Suprapubic skin (tissue), 4 donors: ENCODE results near the gene EYS. TPM values are rescaled to one million over a fixed set of nuclear protein-coding genes. Genes with fewer than 3 reads are reported as not detected.
"Not testable (repeated sequence)": the region's sequence is repeated elsewhere in the genome, so short reads cannot be mapped to it uniquely, and the experiment has no call there.

Experiments used
- DNase-seq, 2 donors: peaks; one replicate each; pipeline ENCODE4 v3.0.0-alpha.2; 2019; ENCODE audit warnings: low spot score in 2 of 2
- H3K27ac ChIP-seq: fragments of 200-600 bp; sonication (generic); one replicate; pipeline ENCODE4 v1.5.1; 2019
- H3K27me3 ChIP-seq: fragments of 200-600 bp; sonication (generic); one replicate; pipeline ENCODE4 v1.5.1; 2019
- H3K36me3 ChIP-seq: fragments of 200-600 bp; sonication (generic); one replicate; pipeline ENCODE4 v1.5.1; 2019
- H3K4me1 ChIP-seq: fragments of 200-600 bp; sonication (generic); one replicate; pipeline ENCODE4 v1.5.1; 2019
- H3K4me3 ChIP-seq: fragments of 200-600 bp; sonication (generic); one replicate; pipeline ENCODE4 v1.5.1; 2019; ENCODE audit warnings: mild to moderate bottlenecking
- H3K9me3 ChIP-seq: fragments of 200-600 bp; sonication (generic); one replicate; pipeline ENCODE4 v1.5.1; 2019
- CTCF ChIP-seq, 2 donors: fragments of 200-600 bp in 1 of 2; fragments of 450-650 bp in 1 of 2; sonication (generic) in 1 of 2; IDR thresholded peaks; one replicate each; pipeline ENCODE4 v1.5.1; 2016 to 2019; ENCODE audit warnings: antibody characterized with exemption in 2 of 2, mild to moderate bottlenecking in 1 of 2, moderate library complexity in 1 of 2
- EP300 ChIP-seq: sonication (generic); formaldehyde crosslinking; IDR thresholded peaks from one replicate; pipeline ENCODE4 v1.6.1; 2017; ENCODE audit warnings: antibody characterized with exemption
- POLR2A ChIP-seq, 2 donors: fragments of 450-650 bp; IDR thresholded peaks; one replicate each; pipeline ENCODE4 v1.6.1; 2017; ENCODE audit warnings: antibody characterized with exemption in 2 of 2, mild to moderate bottlenecking in 2 of 2, moderate library complexity in 2 of 2
- POLR2AphosphoS5 ChIP-seq, 3 donors: sonication (generic); formaldehyde crosslinking; IDR thresholded peaks; one replicate each; pipeline ENCODE4 v1.6.1; 2017; ENCODE audit warnings: antibody characterized with exemption in 3 of 3
- WGBS: methylation state at CpG from one replicate; pipeline ENCODE4 v1.1.5; 2018; 5-methylcytosine and 5-hydroxymethylcytosine counted together
- total RNA-seq, 4 donors: library from RNA; depleted of rRNA; stranded (reverse); fragments of >200 nt; gene quantifications; one replicate each; pipeline ENCODE4 v1.1.0, GENCODE V29; 2016

EYS gene
- total RNA-seq, 4 donors from 2014 or later, result not detected

GRCh38 chr6:64034291-64034690, 1672.7 kb downstream of the EYS start:
- H3K4me1 ChIP-seq, result no peaks in the 10 kb centered on the region
- no peak overlapping the region for H3K27ac ChIP-seq
- no peaks in the 10 kb centered on the region for H3K27me3 ChIP-seq
- no peak overlapping the region for H3K4me3 ChIP-seq
- H3K36me3 ChIP-seq, result no peaks in the 10 kb centered on the region
- TF ChIP-seq EP300, result no peak
- TF ChIP-seq CTCF (IDR thresholded peaks at IDR 0.05), result no peak
- no peak for TF ChIP-seq POLR2A (IDR thresholded peaks at IDR 0.05)
- no peak for TF ChIP-seq POLR2AphosphoS5 (IDR thresholded peaks at IDR 0.05)
- WGBS, result 79% methylated on average over 4 of the region's 4 CpGs
- peaks cover 7% of the 10 kb centered on the region for H3K9me3 ChIP-seq
- no peak for DNase-seq

- H3K27ac ChIP-seq, H3K9me3 ChIP-seq, H3K4me1 ChIP-seq, H3K27me3 ChIP-seq, H3K4me3 ChIP-seq, H3K36me3 ChIP-seq, DNase-seq: not testable (repeated sequence)
- 98% methylated on average over 9 of the region's 21 CpGs for WGBS
Measured at GRCh38 chr6:64030950-64031618, 1675.9 kb downstream of the EYS start.

GRCh38 chr6:64023693-64024092, 1683.3 kb downstream of the EYS start:
- Histone ChIP-seq H3K27me3 (no peaks in the 10 kb centered on the region), H3K4me3 (no peak overlapping the region), H3K27ac (no peak overlapping the region), H3K36me3 (no peaks in the 10 kb centered on the region), H3K4me1 (no peaks in the 10 kb centered on the region), H3K9me3 (no peaks in the 10 kb centered on the region)
- TF ChIP-seq POLR2A (IDR thresholded peaks at IDR 0.05) (no peak), EP300 (no peak), CTCF (IDR thresholded peaks at IDR 0.05) (no peak), POLR2AphosphoS5 (IDR thresholded peaks at IDR 0.05) (no peak)
- WGBS, result 90% methylated on average over 14 of the region's 24 CpGs
- DNase-seq, result no peak

- Histone ChIP-seq H3K27ac (no peak overlapping the region), H3K27me3 (no peaks in the 10 kb centered on the region), H3K4me1 (no peaks in the 10 kb centered on the region), H3K9me3 (no peaks in the 10 kb centered on the region), H3K4me3 (no peak overlapping the region), H3K36me3 (no peaks in the 10 kb centered on the region)
- TF ChIP-seq CTCF (IDR thresholded peaks at IDR 0.05), result no peak
- TF ChIP-seq POLR2AphosphoS5 (IDR thresholded peaks at IDR 0.05), result no peak
- DNase-seq, result no peak
Measured at GRCh38 chr6:64014595-64014994, 1692.4 kb downstream of the EYS start.

- Histone ChIP-seq H3K4me3 (no peak overlapping the region), H3K4me1 (no peaks in the 10 kb centered on the region), H3K27ac (no peak overlapping the region), H3K27me3 (no peaks in the 10 kb centered on the region), H3K9me3 (no peaks in the 10 kb centered on the region), H3K36me3 (no peaks in the 10 kb centered on the region)
- TF ChIP-seq CTCF (IDR thresholded peaks at IDR 0.05), result no peak
- no peak for TF ChIP-seq POLR2A (IDR thresholded peaks at IDR 0.05)
- TF ChIP-seq EP300, result no peak
- TF ChIP-seq POLR2AphosphoS5 (IDR thresholded peaks at IDR 0.05), result no peak
- WGBS, result 80% methylated on average over 8 of the region's 8 CpGs
- no peak for DNase-seq
Measured at GRCh38 chr6:64013011-64013410, 1694.0 kb downstream of the EYS start.
